PC-9 (cell line): Measurements from ENCODE around the gene CACNA1I. TPM values are rescaled to one million over a fixed set of nuclear protein-coding genes. Genes with fewer than 3 reads are reported as not detected.
A peak's percentile ranks its signal among the peaks of the same experiment; 100 is the strongest.

Experiments used
- BruUV-seq: library from RNA; stranded (reverse); fragments of 400-500 nt; replicated peaks from 2 replicates; lab custom pipeline; 2021; lab: Mats Ljungman, UMichigan
- CTCF ChIA-PET: fragments of 300-600 bp; sonication (Branson Sonifier 250); formaldehyde crosslinking; loops from one replicate; lab custom pipeline; 2022; ENCODE audit warnings: antibody characterized with exemption; lab: Charles Lee
- POLR2A ChIA-PET: fragments of 300-600 bp; sonication (Branson Sonifier 250); formaldehyde crosslinking; loops from one replicate; lab custom pipeline; 2022; ENCODE audit warnings: antibody characterized with exemption; ENCODE audit not compliant: unreplicated experiment; lab: Charles Lee
- DNase-seq, 2 experiments: peaks; one replicate each; pipeline versions ENCODE4 v3.0.0 to v3.0.0-alpha.2; 2015 to 2022; ENCODE audit warnings: mixed read lengths in 1 of 2
- H2AFZ ChIP-seq: fragments of 200-600 bp; sonication (generic); 2 replicates; pipeline ENCODE4 v1.8.1; 2017; ENCODE audit warnings: antibody characterized with exemption
- H3F3A ChIP-seq: fragments of 200-600 bp; sonication (generic); 2 replicates; pipeline ENCODE4 v1.8.1; 2017; ENCODE audit warnings: antibody characterized with exemption, mild to moderate bottlenecking, low read depth; ENCODE audit not compliant: insufficient read depth
- H3K27ac ChIP-seq: fragments of 200-600 bp; sonication (generic); 2 replicates; pipeline ENCODE4 v1.6.1; 2016; ENCODE audit warnings: mixed run types
- H3K27me3 ChIP-seq: fragments of 200-600 bp; sonication (generic); 2 replicates; pipeline ENCODE4 v1.6.1; 2016; ENCODE audit warnings: low read depth, mixed run types; ENCODE audit not compliant: insufficient read depth
- H3K36me3 ChIP-seq: fragments of 200-600 bp; sonication (generic); 2 replicates; pipeline ENCODE4 v1.6.1; 2016; ENCODE audit warnings: low read depth, mixed run types
- H3K4me1 ChIP-seq: fragments of 200-600 bp; sonication (generic); replicated peaks from 2 replicates; pipeline ENCODE4 v1.6.1; 2016; ENCODE audit warnings: mixed run types; ENCODE audit not compliant: insufficient read depth
- H3K4me2 ChIP-seq: fragments of 200-600 bp; sonication (generic); 2 replicates; pipeline ENCODE4 v1.6.1; 2017; ENCODE audit warnings: mixed run types
- H3K4me3 ChIP-seq: fragments of 200-600 bp; sonication (generic); 2 replicates; pipeline ENCODE4 v1.6.1; 2016; ENCODE audit warnings: mixed run types
- H3K79me2 ChIP-seq: fragments of 200-600 bp; sonication (generic); 2 replicates; pipeline ENCODE4 v1.6.1; 2017; ENCODE audit warnings: low read depth, mixed run types
- H3K9me2 ChIP-seq: fragments of 200-600 bp; sonication (generic); 2 replicates; pipeline ENCODE4 v1.8.1; 2017; ENCODE audit warnings: mild to moderate bottlenecking; ENCODE audit not compliant: insufficient read depth
- H3K9me3 ChIP-seq: fragments of 200-600 bp; sonication (generic); 2 replicates; pipeline ENCODE4 v1.8.1; 2016; ENCODE audit warnings: low read depth; ENCODE audit not compliant: insufficient read depth
- H4K20me1 ChIP-seq: fragments of 200-600 bp; sonication (generic); 2 replicates; pipeline ENCODE4 v1.8.1; 2017; ENCODE audit not compliant: insufficient read depth
- EZH2 ChIP-seq: fragments of 200-600 bp; sonication (generic); IDR thresholded peaks from 2 replicates; pipeline ENCODE4 v1.8.0; 2017; ENCODE audit warnings: antibody characterized with exemption, low read depth
- intact Hi-C: fragments of 100-400 bp; cut with micrococcal nuclease; formaldehyde crosslinking; loops from one replicate; pipeline ENCODE4 v1.10.0; 2022; ENCODE audit not compliant: unreplicated experiment
- total RNA-seq: library from RNA; stranded (reverse); gene quantifications from 2 replicates; pipeline ENCODE4 v1.2.3, GENCODE V29; 2021
- TF ChIP-seq, protein P1 (sequence below): fragments of 200-600 bp; sonication (generic); conservative IDR thresholded peaks from 2 replicates; pipeline ENCODE4 v1.6.1; 2017; ENCODE audit warnings: mixed run types, antibody characterized with exemption, mild to moderate bottlenecking, moderate library complexity

The CACNA1I gene
- total RNA-seq, 1 experiment from 2014 or later, result 2.8 TPM

DNA sequence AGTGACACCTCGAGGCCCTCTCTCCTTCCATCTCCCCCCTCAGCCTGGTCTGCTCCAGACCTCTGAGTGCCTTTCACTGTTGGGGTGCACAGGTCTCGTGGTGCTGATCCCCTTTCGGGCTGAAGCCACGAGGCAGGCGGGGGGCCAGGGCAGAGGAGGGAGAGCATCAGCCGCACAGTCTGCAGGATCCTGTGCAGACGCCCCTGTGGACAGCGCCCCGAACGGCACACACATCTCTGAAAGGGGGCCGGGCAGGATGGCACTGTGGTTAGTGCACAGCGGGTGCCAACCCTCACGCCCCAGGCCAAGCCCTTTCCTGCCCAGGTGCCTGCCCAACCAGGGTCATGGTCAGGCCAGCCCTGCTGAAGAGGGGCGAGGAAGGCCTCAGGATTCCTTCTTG lies 56.7 kb downstream of the CACNA1I start:
- no TSS peak for BruUV-seq
- Histone ChIP-seq H3K9me3 (no peaks in the 10 kb centered on the region), H2AFZ (no peak overlapping the region), H4K20me1 (no peaks in the 10 kb centered on the region), H3K4me2 (peak overlapping the region; percentile 55), H3K36me3 (no peaks in the 10 kb centered on the region), H3F3A (peaks cover 17% of the 10 kb centered on the region; the same call in 1 of the 2 replicates), H3K4me3 (no peak overlapping the region), H3K27ac (no peak overlapping the region), H3K9me2 (no peaks in the 10 kb centered on the region), H3K4me1 (peaks cover 27% of the 10 kb centered on the region), H3K27me3 (no peaks in the 10 kb centered on the region), H3K79me2 (no peaks in the 10 kb centered on the region)
- ChIA-PET POLR2A (no interaction called here), CTCF (no interaction called here)
- no peak for TF ChIP-seq EZH2
- TF ChIP-seq, protein P1, sequence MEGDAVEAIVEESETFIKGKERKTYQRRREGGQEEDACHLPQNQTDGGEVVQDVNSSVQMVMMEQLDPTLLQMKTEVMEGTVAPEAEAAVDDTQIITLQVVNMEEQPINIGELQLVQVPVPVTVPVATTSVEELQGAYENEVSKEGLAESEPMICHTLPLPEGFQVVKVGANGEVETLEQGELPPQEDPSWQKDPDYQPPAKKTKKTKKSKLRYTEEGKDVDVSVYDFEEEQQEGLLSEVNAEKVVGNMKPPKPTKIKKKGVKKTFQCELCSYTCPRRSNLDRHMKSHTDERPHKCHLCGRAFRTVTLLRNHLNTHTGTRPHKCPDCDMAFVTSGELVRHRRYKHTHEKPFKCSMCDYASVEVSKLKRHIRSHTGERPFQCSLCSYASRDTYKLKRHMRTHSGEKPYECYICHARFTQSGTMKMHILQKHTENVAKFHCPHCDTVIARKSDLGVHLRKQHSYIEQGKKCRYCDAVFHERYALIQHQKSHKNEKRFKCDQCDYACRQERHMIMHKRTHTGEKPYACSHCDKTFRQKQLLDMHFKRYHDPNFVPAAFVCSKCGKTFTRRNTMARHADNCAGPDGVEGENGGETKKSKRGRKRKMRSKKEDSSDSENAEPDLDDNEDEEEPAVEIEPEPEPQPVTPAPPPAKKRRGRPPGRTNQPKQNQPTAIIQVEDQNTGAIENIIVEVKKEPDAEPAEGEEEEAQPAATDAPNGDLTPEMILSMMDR, result no peak
- peak in 1 of 2 experiments; percentile 46 for DNase-seq
- intact Hi-C loops, result loop anchor here (10.0 kb wide), 1 partner anchor 308 kb away; no protein-coding TSS in a partner anchor

DNA sequence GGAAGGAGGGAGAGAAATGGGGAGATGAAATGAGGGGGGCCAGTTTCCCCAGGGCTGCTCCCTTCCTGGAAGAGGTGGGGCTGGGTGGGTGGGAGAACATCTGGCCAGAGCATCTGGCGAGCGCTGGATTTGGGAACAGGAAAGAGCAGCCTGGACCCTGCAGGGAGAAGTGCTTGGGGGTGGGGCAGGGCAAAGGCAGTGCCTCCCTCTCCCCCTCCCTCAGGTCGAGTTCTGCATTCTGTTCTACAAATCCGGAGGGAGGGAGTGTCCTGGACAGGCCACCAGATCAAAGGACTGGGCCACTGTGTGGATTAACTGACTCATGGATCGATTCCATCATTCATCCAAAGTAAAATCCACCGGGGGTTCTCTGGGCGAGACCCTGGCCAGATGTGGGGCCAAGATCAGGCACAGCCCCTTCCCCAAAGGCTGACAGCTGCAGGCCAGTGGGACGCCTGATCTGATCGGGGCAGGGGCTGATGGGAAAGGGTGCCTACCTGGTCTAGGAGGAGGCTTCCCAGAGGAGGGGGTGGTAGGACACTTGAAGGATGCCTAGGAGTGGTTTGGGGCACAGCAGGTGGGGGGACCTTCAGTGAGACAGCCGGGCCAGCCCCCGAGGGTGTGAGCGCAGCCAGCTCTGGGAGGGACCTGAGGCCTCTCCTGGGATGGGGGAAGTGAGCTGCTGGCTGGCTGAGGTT lies 57.5 kb downstream of the CACNA1I start:
- no peaks in the 10 kb centered on the region for H4K20me1 ChIP-seq
- CTCF ChIA-PET, result no interaction called here
- no peaks in the 10 kb centered on the region for H3K9me2 ChIP-seq
- no peaks in the 10 kb centered on the region for H3K27me3 ChIP-seq
- no peaks in the 10 kb centered on the region for H3K9me3 ChIP-seq
- no TSS peak for BruUV-seq
- intact Hi-C loops, result loop anchor here (10.0 kb wide), 1 partner anchor 307 kb away; no protein-coding TSS in a partner anchor
- peaks cover 16% of the 10 kb centered on the region; the same call in 1 of the 2 replicates for H3F3A ChIP-seq
- no peak overlapping the region for H3K27ac ChIP-seq
- POLR2A ChIA-PET, result no interaction called here
- H3K4me1 ChIP-seq, result peaks cover 30% of the 10 kb centered on the region
- H3K4me3 ChIP-seq, result no peak overlapping the region
- H3K36me3 ChIP-seq, result no peaks in the 10 kb centered on the region
- peak overlapping the region; percentile 55 for H3K4me2 ChIP-seq
- no peak for DNase-seq
- H2AFZ ChIP-seq, result no peak overlapping the region
- H3K79me2 ChIP-seq, result no peaks in the 10 kb centered on the region
- TF ChIP-seq, protein P1, result no peak
- TF ChIP-seq EZH2, result no peak

DNA sequence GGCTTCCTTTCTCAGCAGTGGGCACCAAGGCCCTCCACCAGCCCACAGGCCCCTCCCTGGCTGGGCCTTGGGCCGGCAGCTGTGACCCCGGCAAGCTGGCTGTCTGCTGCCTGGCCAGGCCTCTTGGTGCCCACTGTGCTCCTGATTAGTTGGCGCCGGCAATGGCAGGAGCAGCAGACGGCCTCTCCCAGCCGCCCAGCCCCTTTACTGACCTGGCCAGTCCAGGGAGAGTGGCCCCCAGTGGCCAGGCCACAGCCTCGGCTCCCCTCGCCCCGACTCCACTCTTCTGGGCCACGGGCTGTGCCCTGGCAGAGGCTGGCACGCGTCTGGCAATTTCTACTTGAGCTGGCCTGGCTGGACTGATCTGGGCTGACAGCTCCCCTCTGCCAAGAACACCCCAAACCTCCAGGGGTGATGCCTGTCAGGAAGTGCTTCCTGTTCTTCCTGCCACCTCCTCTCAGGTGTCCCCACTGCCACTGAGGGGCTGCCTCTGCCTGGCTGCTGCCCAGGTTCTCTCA lies 58.1 kb downstream of the CACNA1I start:
- DNase-seq, result no peak
- Histone ChIP-seq H3F3A (peaks cover 17% of the 10 kb centered on the region; the same call in 1 of the 2 replicates), H3K79me2 (no peaks in the 10 kb centered on the region), H3K4me3 (no peak overlapping the region), H3K27me3 (no peaks in the 10 kb centered on the region), H4K20me1 (no peaks in the 10 kb centered on the region), H3K4me2 (0 out of 2 replicates have a peak overlapping the region, but pooled peaks have one; percentile 55), H3K9me2 (no peaks in the 10 kb centered on the region), H2AFZ (no peak overlapping the region), H3K4me1 (peaks cover 36% of the 10 kb centered on the region), H3K27ac (no peak overlapping the region), H3K36me3 (no peaks in the 10 kb centered on the region), H3K9me3 (no peaks in the 10 kb centered on the region)
- ChIA-PET CTCF (no interaction called here), POLR2A (no interaction called here)
- BruUV-seq, result no TSS peak
- TF ChIP-seq, protein P1, result no peak
- TF ChIP-seq EZH2, result no peak
- intact Hi-C loops, result loop anchor here (10.0 kb wide), 1 partner anchor 306 kb away; no protein-coding TSS in a partner anchor
